NCI-H146 treated with DMSO at 0.1 percent for 48 hours (cell line): ENCODE measurements around the gene C6orf47.
"Not testable (repeated sequence)": the region's sequence is repeated elsewhere in the genome, so short reads cannot be mapped to it uniquely, and the experiment has no call there.

Source experiments
- DNase-seq: peaks from one replicate; lab custom pipeline; 2025; ENCODE audit not compliant: unreplicated experiment; lab: John Stamatoyannopoulos, UW

The C6orf47 gene, protein sequence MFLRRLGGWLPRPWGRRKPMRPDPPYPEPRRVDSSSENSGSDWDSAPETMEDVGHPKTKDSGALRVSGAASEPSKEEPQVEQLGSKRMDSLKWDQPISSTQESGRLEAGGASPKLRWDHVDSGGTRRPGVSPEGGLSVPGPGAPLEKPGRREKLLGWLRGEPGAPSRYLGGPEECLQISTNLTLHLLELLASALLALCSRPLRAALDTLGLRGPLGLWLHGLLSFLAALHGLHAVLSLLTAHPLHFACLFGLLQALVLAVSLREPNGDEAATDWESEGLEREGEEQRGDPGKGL

DNA sequence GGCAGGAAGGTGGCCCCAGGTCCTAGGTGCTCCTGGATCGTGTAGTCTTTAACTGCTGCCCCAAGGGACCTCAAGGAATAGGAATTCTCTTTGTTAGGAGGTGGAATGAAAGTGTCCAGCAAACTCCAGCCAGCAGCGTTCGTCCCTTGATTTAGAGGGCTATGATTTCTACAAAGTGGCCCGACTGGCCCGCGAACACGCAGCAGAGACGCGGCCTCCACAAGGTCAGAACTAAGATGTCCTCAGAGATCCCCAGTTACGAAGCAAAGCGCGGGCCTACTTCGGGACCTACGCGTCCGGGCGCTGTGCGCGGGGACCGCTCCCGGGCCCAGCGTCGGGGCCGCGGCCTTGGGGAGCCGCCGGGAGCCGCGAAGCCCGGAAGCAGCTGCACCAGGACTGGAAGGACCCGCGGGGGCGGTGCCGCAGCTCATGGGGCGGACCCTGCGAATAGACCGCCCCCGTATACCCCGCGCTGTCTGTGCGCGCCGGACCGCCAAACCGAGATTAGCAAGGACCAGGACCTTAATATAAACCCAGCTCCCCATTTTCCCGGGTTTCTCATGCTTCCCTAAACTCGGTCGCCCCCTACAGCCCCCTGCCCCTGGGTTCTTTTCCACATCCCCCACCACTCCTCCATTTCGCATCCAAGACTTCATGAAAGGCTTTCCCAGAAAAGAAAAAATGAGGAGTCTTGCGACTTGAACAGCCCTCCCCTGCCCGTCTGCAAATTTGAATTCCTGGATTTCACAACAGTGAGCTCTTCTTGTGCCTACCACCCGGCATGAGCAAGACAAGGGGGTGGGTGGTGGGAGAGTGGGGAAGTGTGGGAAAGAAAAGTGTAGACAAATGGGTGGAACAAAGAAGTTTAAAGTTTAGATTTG lies at the start of gene C6orf47:
Gene C6orf47, minus strand, starts transcription at position 398 of the 881 bp plus-strand sequence. CDS start 831 bp downstream, outside the sequence.
- DNase-seq, result peak; percentile 61

DNA sequence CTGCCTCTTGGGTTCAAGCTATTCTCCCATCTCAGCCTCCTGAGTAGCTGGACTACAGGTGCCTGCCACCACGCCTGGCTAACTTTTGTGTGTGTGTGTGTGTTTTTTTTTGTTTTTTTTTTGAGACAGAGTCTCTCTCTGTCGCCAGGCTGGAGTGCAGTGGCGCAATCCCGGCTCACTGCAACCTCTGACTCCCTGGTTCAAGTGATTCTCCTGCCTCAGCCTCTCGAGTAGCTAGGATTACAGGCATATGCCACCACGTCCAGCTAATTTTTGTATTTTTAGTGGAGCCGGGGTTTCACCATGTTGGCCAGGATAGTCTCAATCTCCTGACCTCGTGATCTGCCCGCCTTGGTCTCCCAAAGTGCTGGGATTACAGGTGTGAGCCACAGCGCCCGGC lies 48.6 kb upstream of the C6orf47 start:
- DNase-seq, result not testable (repeated sequence)

DNA sequence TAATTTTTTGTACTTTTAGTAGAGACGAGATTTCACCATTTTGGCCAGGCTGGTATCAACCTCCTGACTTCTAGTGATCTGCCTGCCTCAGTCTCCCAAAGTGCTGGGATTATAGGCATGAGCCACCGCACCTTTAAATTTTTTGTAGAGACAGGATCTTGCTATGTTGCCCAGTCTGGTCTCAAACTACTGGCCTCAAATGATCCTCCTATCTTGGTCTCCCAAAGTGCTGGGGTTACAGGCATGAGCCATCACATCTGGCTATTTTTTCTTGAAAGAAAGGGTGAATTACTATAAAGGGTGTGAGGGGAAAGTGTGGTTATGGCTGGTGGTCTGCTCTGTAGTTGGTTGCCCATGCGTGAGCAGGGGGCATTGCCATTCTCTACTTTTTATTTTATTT lies 47.6 kb upstream of the C6orf47 start:
- DNase-seq, result no peak

DNA sequence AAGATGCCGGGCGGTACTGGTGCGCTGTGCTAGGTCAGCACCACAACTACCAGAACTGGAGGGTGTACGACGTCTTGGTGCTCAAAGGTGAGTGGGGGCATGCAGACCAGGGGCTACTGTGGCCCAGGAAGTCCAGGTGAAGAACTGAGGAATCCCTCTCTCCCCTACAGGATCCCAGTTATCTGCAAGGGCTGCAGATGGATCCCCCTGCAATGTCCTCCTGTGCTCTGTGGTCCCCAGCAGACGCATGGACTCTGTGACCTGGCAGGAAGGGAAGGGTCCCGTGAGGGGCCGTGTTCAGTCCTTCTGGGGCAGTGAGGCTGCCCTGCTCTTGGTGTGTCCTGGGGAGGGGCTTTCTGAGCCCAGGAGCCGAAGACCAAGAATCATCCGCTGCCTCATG lies 47.1 kb upstream of the C6orf47 start:
- no peak for DNase-seq

DNA sequence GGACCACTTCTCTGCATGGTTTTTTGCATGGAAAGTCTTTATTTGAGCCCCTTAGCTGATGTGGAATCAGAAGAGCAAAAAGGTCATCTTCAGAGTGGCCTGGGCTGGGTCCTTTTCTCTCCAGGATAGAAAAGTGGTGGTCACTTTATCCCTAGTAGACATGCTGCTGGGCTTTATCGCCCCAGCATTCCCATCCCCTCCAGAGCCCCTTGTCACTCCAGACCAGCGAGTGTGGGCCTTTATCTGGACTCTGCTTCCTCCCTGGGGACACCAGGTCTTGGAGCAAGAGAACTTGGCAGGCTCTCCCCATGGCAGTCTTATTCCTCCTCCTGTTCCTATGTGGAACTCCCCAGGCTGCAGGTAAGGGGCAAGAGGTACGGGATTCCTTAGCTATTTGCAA lies 46.0 kb upstream of the C6orf47 start, which contains the start of gene LY6G6F:
Gene LY6G6F, plus strand, starts transcription at position 268 of the 400 bp plus-strand sequence. Its CDS starts 41 bp downstream, at position 309.
- no peak for DNase-seq

DNA sequence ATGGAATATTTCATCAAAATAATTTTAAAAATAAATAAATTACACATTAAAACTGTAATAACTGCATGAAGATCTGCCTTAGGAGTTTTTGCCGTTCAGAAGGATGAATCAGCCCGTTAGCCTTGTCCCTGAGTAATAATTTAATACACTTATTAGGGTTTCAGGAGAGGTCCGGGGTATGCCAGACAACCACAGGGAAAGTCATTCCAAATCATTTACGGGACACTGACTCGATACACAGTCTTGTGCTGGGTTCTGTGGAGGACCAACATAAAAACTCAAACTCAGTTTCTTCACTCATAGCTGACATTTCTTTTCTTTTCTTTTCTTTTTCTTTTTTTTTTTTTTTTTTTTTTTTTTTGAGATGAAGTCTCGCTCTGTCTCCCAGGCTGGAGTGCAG lies 45.4 kb upstream of the C6orf47 start:
- no peak for DNase-seq

DNA sequence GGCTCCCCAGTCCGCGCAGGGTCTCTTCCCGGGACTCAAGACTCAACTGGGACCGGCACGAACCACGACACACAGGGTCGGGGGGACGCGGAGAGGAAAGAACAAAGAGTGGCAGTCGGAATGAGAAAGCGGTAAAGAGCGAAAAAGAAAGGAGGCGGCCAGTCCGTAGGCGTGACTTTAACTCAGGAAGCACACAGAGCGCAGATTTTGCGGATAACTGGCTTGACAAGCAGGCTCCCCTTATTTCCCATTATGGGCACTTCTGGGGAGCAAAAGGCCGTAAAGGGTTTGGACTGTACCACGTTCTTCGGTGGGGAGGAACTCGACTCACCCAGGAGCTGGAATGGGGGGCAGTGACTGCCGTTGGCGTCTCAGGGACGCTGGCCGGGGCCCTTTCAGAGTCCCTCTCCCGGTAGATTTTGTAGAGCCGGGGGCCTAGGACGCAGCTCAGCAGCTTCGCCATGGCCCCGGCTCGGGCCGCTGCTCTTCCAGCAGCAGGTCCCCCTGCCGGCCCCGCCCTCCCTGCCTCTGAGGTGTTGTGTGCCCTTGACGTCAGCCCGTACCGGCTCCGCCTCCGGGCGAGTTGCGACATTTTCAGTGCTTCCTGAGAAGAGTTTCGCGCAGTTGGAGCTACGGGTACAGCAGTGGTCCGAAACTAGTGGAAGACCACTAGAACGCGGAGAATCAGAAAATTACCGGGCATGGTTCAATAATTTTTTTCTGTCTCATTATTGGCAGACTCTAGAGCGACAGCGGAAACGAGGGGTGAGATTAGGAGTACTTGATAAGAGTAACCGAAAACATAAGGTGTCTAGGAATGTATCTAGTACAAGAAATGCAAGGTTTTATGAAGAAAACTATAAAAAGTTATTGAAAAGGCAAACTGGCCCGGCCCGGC lies 42.5 kb upstream of the C6orf47 start, which contains the start of gene ABHD16A:
Gene ABHD16A, minus strand, starts transcription at position 506 of the 898 bp plus-strand sequence. Its CDS starts 43 bp downstream, at position 463.
- DNase-seq, result peak; percentile 89

DNA sequence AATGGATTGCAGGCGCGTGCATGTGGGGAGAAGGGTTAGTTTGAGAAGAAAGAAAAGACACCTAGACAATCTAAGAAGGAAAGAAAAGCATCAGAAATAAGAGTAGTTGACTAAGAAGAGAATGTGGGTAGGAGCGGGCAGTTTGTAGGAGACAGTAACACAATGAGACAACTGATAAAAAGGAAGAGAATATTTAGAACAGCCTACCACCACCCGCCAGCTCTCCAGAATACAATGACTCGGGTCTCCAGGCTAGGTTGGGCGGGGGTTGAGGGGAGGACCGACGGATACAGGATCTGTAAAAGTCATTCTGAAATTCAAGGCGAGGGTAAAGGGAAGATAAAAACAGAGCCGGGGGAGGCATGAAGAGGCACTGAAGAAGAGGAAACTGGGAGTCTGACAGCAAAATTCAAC lies 41.8 kb upstream of the C6orf47 start:
- DNase-seq, result no peak

DNA sequence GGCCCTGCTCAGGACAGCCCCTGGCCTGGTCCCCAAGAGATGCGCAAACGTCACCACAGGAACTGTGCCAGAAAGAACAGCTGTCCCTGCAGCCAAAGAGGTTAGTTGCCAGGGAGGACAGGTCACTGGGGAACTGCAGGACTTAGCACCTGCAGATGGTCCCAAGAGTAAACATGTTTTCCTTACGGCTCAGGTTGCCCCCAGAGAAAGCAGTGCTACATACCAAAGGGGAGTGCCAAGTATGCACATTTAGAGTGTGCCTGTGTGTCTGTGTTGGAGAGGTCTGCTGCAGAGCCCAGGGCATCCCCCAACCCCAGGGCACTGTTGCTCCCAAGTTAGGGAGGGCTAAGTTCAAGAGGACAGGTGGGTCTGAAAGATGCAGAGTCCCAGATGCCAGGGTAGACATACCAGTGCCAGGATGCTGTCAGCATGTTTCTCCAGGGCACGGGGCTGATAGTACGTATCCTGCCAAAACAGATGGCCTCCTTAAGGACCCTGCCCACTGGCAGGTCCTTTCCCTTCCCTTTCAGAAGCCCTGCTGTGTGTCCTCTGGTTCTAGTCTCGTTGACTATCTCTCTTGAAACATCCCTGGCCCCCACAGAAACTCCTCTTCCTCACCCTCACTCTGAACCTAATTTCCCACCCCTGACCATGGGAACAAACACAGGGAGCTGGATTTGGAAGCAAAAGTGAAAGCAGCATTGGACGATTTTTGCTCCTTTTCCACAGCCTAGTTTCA lies 41.3 kb upstream of the C6orf47 start:
- peak; percentile 44 for DNase-seq

DNA sequence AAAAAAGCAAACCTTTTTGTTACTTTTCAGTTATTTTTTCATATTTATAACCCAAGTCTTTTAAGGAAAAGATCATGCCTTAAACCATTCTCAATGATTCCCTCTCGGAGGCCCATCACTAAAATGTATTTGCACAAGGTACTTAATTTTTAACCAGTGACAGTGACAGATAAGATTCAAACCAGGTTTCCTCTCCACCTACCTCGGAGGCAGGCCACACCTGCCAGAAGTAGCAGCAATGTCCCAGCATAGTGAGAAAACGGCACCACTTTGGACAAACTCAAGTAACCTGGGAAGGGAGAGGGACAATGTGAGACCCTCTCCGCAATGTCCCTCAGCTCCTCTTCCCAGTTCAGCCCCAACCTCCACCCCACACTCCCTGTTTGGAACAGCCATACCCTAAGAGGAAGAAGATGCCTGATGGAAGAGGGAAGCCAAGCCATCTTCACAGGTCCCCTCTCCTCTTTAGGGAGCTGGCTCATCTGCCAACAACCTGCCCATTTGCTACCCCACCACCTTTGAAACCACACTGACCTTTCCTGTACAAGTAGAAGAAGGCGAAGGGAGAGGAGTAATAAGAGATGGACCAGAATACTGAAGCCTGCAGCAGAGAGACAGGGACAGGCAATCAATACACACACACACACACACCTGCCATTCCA lies 40.3 kb upstream of the C6orf47 start:
- no peak for DNase-seq

DNA sequence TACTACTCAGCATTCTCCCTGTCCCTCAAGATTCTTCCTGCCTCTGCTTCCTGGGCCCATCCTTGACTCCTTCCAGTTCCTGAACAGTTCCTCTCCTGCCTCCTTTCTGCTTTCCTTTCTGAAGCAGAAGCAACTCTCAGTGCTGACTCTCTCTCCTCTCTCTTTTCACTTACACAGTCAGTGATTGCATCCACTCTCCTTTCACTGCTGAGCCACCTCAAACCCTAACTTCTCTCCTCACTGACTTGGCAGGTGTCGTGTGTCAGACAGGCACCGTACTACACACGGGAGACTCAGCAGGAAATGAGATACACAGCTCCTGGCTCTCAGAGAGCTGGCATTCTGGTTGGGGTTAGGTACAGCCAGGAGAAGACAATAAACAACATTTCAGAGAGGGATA lies 37.0 kb upstream of the C6orf47 start:
- no peak for DNase-seq

DNA sequence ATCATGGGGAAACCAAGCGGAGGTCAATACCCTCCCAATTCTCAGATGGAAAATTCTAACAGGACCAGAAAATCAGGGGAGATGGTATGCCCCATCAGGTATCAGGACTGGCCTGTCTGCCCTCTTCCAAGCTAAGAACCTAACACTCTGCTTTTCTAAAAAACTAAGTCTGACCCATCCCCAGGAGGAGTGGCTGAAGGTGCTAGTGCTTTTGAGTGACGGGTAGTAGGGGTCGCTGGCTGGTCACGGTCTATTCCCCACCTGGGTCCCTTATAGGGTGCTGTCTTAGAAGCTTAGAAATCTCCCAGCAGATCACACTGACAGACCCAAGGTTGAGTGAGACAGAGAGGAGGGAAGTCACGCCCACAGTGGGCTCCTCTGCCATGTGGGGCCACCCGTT lies 33.0 kb upstream of the C6orf47 start:
- no peak for DNase-seq

DNA sequence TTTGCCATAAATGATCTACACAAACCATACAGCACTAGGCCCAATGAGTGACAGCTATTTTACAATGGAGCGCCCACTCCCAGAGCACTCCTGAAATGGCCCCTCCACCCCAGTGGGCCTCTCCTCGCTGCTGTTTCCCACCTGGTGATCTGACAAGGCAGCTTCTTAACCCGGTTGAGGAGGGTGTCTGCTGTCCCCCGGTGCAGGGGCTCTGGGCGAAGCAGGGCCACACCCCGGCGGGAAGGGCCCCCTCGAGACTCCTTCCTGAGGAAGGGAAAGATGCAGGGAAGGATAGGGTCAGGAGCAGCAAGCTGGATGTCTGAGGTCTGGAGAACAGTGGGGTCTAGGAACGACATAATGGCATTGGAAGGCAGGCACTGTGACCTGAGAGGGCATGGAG lies 32.3 kb upstream of the C6orf47 start:
- no peak for DNase-seq

DNA sequence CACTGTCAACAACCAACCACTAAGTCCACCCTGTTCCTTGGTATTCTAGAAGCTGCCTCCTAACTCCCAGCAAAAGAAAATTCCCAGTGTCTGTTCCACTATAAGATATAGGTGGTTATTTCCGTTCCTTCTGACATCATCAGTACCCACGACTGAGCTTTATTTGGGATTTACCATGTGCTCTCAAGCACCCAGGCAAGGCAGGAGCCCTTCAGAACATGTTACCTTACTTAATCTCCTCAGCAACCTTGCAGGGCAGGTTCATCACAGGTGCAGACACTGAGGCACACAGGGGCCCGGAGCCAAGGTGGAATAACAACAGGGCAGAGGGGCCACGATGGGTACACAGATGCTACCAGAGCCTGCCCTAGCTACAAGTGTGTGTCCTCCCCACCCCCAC lies 31.8 kb upstream of the C6orf47 start:
- no peak for DNase-seq

DNA sequence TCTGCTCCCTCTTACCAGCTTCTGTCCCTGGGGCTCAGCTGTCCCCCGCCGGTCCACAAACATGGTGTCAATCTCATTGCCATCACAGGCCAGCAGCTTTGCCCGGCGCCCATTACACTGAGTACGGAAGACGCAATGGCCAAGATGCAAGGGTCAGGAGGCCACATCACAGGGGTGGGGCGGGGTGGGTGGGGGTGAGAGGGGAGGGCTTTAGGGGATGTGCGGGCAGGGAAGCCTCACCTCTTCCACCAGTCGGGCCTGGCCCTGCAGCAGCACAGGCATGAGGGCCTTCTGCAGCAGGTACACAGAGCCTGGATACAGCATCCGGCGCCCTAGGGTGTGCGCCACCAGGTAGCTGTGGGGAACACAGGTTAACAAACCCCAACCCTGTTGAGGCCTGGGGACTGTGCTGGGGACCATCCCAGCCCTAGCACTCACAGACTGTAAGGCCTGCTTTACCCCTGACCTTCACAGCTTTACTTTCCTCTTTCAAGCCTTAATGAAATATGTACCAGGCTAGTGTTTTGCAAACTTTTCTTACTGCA lies 31.1 kb upstream of the C6orf47 start:
- DNase-seq, result no peak

DNA sequence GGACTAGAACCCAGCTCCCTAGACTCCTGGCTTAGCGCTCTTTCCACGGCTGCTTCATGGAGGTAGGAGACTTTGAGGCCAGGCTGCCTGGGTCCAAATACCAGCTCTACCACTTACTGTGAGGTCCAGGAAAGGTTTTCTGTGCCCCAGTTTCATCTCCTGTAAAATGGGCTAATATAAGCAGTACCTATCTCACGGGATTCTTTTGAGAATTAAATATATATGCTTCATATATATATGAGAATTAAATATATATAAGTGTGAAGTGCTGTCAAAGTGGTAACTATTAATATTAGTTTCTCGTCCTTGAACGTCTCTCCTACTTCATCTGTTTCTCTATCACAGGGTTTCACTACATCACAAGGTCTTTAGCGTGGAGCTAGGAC lies 30.5 kb upstream of the C6orf47 start:
- no peak for DNase-seq

DNA sequence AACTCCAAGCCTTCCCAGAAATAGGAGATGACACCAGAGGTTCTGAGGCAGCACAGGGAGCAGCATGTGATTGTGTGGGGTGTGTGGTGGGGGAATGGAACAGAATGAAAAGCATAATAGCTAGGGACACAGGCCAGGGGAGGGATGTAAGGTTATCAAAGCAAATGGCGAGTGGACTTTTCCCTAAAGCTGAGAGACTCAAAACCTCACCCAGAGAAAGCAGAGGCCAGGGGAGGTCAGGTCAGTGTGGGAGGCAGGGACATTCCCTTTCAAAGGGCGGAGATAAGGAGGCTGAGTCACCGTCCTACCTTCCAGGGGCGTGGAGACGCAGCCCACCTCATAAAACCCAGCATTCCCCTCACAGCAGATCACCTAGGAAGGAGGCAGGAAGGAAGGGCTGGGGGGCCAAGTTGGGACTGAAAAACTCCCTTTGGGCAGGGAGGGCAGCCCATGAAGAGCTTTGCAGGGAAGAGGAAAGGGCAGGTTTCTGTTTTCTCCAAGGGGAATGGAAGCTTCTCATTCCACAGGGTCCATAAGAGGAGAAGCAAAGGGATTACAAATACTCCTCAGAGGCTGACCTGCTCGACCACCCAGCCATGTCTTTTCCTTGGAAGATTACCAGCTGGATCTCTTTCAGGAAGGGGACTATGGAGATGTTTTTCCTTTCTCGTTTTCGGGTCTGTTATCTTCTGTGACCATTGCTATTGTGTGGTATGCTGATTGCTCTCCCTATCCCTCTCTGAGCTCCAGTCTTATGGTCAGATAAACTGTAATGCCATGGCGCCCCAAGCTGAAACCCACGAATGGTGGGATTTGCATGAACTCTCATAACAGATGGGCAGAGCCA lies 29.9 kb upstream of the C6orf47 start:
- DNase-seq, result no peak

DNA sequence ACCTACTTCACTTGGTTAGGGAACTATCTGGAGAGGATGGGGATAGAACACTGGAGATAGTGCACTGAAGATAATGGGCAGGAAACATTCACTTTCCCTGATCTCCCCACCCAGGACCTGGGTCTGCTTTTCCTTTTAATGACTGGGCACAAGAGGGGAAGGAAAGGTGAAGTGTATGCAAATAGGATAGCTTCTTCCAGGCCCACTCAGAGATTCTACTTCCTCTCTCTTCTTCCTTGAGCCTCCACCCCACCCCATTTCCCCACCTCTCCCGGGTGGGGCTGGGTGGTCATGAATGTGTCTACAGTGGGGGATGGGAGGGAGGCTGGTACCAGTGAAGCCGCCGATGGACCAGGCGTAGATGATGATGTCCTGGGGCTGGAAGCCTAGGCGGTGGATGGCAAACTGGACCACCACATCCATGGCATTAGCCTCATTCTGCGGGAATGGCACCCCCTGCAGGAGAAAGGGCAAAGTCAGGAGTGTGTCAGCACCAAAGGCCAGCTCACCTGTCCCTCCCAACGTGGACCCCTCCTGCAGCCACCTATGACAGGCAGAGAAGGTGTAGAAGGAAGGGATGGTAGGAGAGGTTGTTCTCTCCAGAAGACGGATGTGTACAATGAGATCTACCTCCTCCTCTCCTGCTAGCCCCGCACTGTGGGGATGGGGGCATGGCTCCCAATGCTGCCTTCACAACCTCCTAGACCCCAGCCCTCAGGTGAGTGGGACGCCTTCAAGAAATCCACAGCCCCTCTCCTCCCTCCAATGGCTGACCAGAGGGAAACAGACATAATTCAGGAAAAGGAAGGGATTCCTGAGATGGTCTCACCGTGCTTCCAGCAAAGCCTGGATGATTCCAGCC lies 28.9 kb upstream of the C6orf47 start:
- DNase-seq, result no peak
